GM13976 (cell line): ENCODE measurements around the gene C16orf89.
A peak's percentile ranks its signal among the peaks of the same experiment; 100 is the strongest.
"Not testable (repeated sequence)": the region's sequence is repeated elsewhere in the genome, so short reads cannot be mapped to it uniquely, and the experiment has no call there.

ENCODE experiments used
- DNase-seq: peaks from one replicate; pipeline ENCODE4 v3.0.0; 2012; ENCODE audit warnings: low spot score
- CTCF ChIP-seq: IDR thresholded peaks from 2 replicates; pipeline ENCODE4 v1.5.1; 2012; ENCODE audit warnings: borderline replicate concordance, mild to moderate bottlenecking; ENCODE audit not compliant: insufficient read depth; ENCODE audit errors: extremely low read depth, missing control alignments, control extremely low read depth
- in situ Hi-C: fragments of 300-500 bp; cut with MboI; formaldehyde crosslinking; loops from one replicate; pipeline ENCODE4 v1.12.0; 2022; ENCODE audit warnings: low sequenced_read_pairs, mixed read lengths, inconsistent platforms; ENCODE audit not compliant: unreplicated experiment

C16orf89 gene

GRCh38 chr16:5065813-5066212, at the start of gene C16orf89:
Gene C16orf89 (minus strand): TSS chr16:5065956. CDS start chr16:5065908, 48 bp downstream.
- in situ Hi-C loops, result no loop called here

GRCh38 chr16:5110933-5111332, 45.2 kb upstream of the C16orf89 start:
- DNase-seq, in situ Hi-C loops: not testable (repeated sequence)

More at GRCh38 chr16:5065813-5066212, at the start of gene C16orf89:
- no peak for TF ChIP-seq CTCF
- DNase-seq, result no peak

- no peak for DNase-seq
- no peak for TF ChIP-seq CTCF
- in situ Hi-C loops, result no loop called here
Observed at GRCh38 chr16:5108505-5109158, 42.9 kb upstream of the C16orf89 start.

- in situ Hi-C loops, DNase-seq: not testable (repeated sequence)
Observed at GRCh38 chr16:5105039-5105438, 39.3 kb upstream of the C16orf89 start.

GRCh38 chr16:5103296-5104032, 37.7 kb upstream of the C16orf89 start:
- DNase-seq, in situ Hi-C loops: not testable (repeated sequence)

DNA sequence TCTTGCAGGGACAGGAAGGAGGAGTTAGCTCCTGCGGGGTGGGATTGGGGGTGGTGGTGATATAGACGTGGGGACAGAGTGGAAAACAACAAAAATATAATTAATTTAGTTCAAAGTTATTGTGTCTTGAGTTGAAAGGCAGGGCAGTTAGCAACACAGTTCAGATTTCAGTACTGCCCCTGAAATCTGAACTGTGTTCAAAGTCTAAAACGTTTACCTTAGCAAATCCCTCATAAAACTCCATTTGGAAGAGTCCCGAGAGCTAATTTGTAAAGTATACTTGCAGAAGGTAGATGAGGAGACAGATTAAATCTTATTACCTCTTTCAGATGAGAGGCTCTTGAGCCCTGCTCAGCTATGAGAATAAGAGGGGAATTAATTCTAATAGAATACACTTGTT, 33.4 kb upstream of the C16orf89 start:
- in situ Hi-C loops, DNase-seq: not testable (repeated sequence)

DNA sequence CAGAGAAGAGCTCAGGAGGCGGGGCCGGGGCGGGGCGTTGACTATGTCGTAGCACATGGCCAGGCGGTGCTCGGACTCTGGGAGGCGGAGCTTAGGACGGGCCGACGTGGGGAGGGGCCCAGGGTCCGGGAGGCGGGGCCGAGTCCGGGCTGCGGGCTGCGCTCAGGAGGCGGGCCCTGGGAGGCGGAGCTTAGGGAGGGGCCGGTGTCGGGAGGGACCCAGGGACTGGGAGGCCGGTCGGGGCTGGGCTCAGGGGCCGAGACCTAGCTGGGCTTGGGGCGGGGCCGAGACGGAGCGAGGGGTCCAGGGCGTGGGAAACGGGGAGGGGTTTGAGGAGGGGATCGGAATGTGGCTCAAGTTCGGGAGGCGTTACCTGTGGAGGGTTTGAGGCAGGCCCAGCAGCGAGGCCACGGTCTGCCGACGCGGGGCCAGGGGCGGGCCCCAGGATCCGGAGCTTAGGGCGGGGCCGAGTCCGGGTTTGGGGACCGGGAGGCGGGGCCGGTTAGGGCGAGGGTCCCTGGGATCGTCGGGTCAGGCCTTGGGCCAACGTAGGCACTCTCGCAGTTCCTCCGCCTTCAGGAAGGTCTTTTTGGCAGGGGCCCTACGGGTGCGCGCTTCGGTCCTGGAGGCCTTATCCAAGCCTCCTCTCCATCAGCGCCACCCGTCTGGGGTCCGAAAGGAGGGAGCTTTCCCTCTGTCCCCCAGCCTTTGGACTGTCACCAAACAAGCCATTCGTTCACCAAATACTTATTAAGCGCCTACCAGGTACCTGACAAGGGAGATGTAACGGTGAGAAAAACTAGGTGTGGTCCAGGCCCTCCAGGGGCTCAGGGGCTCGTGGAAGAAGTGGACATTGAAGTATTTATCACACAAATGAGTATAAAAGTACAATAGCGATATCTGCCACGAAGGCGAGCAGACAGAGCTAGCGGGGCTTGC, 32.7 kb upstream of the C16orf89 start:
- peak; percentile 51 for DNase-seq

DNA sequence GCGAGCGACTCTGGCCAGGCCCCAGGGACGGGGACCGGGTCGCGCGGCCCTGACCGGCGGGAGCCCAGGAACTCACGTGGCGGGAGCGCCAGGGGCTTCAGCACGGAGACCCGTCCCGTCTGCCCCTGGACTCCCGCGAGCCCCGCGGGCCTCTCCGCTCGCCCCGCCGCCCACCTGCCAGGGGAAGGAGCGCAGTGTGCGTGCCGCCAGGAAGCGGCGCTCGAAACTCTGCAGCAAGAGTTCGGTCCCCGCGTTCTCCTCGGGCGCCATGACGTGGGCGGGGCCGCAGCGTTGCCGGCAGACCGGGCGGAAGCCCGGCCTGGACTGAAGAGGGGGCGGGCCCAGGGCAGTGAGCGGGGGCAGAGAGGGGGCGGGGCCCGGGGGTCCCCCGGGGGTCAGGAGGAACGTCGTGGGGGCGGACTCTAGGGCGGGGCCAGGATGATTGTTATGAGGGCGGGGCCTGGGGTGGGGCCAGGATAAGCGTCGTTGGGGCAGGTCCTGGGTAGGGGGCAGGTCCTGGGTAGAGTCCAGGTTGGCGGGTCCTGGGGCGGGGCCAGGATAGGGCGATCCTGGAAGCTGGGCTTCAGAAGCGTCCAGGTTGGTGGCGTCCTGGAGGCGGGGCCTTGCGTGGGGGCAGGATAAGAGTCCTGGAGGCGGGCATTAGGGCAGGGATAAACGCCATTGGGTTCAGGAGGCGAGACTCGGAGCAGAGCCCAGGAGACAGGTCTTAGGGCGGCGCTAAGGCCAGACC, 31.9 kb upstream of the C16orf89 start, which contains the start of gene EEF2KMT:
Gene EEF2KMT (minus strand): TSS at position 326 of the 751 bp plus-strand sequence. CDS start 56 bp downstream, at position 270.
- in situ Hi-C loops, result not testable (repeated sequence)
- peak; percentile 19 for TF ChIP-seq CTCF
- DNase-seq, result peak; percentile 94

More for the DNA sequence above, 32.7 kb upstream of the C16orf89 start:
- in situ Hi-C loops, result not testable (repeated sequence)

- DNase-seq, in situ Hi-C loops: not testable (repeated sequence)
Observed at GRCh38 chr16:5097061-5097469, 31.3 kb upstream of the C16orf89 start.

- in situ Hi-C loops, DNase-seq: not testable (repeated sequence)
Observed at GRCh38 chr16:5096437-5097060, 30.8 kb upstream of the C16orf89 start.

- DNase-seq, in situ Hi-C loops: not testable (repeated sequence)
Observed at GRCh38 chr16:5095145-5095830, 29.5 kb upstream of the C16orf89 start.

GRCh38 chr16:5093746-5094145, 28.0 kb upstream of the C16orf89 start:
- DNase-seq, in situ Hi-C loops: not testable (repeated sequence)
